PC-9 (cell line): ENCODE measurements around the gene CHMP4B. TPM values are rescaled to one million over a fixed set of nuclear protein-coding genes. Genes with fewer than 3 reads are reported as not detected.

Experiments used
- BruUV-seq: library from RNA; stranded (reverse); fragments of 400-500 nt; replicated peaks from 2 replicates; lab custom pipeline; 2021; lab: Mats Ljungman, UMichigan
- CTCF ChIA-PET: fragments of 300-600 bp; sonication (Branson Sonifier 250); formaldehyde crosslinking; loops from one replicate; lab custom pipeline; 2022; ENCODE audit warnings: antibody characterized with exemption; lab: Charles Lee
- POLR2A ChIA-PET: fragments of 300-600 bp; sonication (Branson Sonifier 250); formaldehyde crosslinking; loops from one replicate; lab custom pipeline; 2022; ENCODE audit warnings: antibody characterized with exemption; ENCODE audit not compliant: unreplicated experiment; lab: Charles Lee
- DNase-seq, 2 experiments: peaks; one replicate each; pipeline versions ENCODE4 v3.0.0 to v3.0.0-alpha.2; 2015 to 2022; ENCODE audit warnings: mixed read lengths in 1 of 2
- H2AFZ ChIP-seq: fragments of 200-600 bp; sonication (generic); 2 replicates; pipeline ENCODE4 v1.8.1; 2017; ENCODE audit warnings: antibody characterized with exemption
- H3F3A ChIP-seq: fragments of 200-600 bp; sonication (generic); 2 replicates; pipeline ENCODE4 v1.8.1; 2017; ENCODE audit warnings: antibody characterized with exemption, mild to moderate bottlenecking, low read depth; ENCODE audit not compliant: insufficient read depth
- H3K27ac ChIP-seq: fragments of 200-600 bp; sonication (generic); 2 replicates; pipeline ENCODE4 v1.6.1; 2016; ENCODE audit warnings: mixed run types
- H3K27me3 ChIP-seq: fragments of 200-600 bp; sonication (generic); 2 replicates; pipeline ENCODE4 v1.6.1; 2016; ENCODE audit warnings: low read depth, mixed run types; ENCODE audit not compliant: insufficient read depth
- H3K36me3 ChIP-seq: fragments of 200-600 bp; sonication (generic); 2 replicates; pipeline ENCODE4 v1.6.1; 2016; ENCODE audit warnings: low read depth, mixed run types
- H3K4me1 ChIP-seq: fragments of 200-600 bp; sonication (generic); replicated peaks from 2 replicates; pipeline ENCODE4 v1.6.1; 2016; ENCODE audit warnings: mixed run types; ENCODE audit not compliant: insufficient read depth
- H3K4me2 ChIP-seq: fragments of 200-600 bp; sonication (generic); 2 replicates; pipeline ENCODE4 v1.6.1; 2017; ENCODE audit warnings: mixed run types
- H3K4me3 ChIP-seq: fragments of 200-600 bp; sonication (generic); 2 replicates; pipeline ENCODE4 v1.6.1; 2016; ENCODE audit warnings: mixed run types
- H3K79me2 ChIP-seq: fragments of 200-600 bp; sonication (generic); 2 replicates; pipeline ENCODE4 v1.6.1; 2017; ENCODE audit warnings: low read depth, mixed run types
- H3K9me2 ChIP-seq: fragments of 200-600 bp; sonication (generic); 2 replicates; pipeline ENCODE4 v1.8.1; 2017; ENCODE audit warnings: mild to moderate bottlenecking; ENCODE audit not compliant: insufficient read depth
- H3K9me3 ChIP-seq: fragments of 200-600 bp; sonication (generic); 2 replicates; pipeline ENCODE4 v1.8.1; 2016; ENCODE audit warnings: low read depth; ENCODE audit not compliant: insufficient read depth
- H4K20me1 ChIP-seq: fragments of 200-600 bp; sonication (generic); 2 replicates; pipeline ENCODE4 v1.8.1; 2017; ENCODE audit not compliant: insufficient read depth
- EZH2 ChIP-seq: fragments of 200-600 bp; sonication (generic); IDR thresholded peaks from 2 replicates; pipeline ENCODE4 v1.8.0; 2017; ENCODE audit warnings: antibody characterized with exemption, low read depth
- intact Hi-C: fragments of 100-400 bp; cut with micrococcal nuclease; formaldehyde crosslinking; loops from one replicate; pipeline ENCODE4 v1.10.0; 2022; ENCODE audit not compliant: unreplicated experiment
- total RNA-seq: library from RNA; stranded (reverse); gene quantifications from 2 replicates; pipeline ENCODE4 v1.2.3, GENCODE V29; 2021
- TF ChIP-seq, protein P1 (sequence below): fragments of 200-600 bp; sonication (generic); conservative IDR thresholded peaks from 2 replicates; pipeline ENCODE4 v1.6.1; 2017; ENCODE audit warnings: mixed run types, antibody characterized with exemption, mild to moderate bottlenecking, moderate library complexity

Gene CHMP4B
- total RNA-seq, 1 experiment from 2014 or later, result 180 TPM

DNA sequence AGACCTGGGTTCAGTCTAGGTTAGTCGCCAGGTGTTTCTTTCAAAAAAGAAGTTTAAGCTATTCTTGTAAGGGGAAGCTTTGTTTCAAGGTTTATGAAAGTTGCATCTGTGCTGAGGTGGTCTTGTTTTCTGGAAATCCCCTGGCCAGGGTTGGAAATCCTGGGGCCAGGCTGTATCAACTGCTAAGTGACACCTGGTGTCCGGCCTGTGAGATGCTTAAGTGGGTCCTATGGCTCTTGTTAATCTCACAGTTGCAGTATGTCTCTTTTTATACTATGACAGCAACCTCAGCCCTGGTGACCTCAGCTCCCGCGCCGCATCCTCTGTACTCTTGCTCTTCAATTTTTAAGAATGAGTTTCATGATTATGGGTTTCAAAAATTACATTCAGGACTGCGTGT is 72.0 kb downstream of the CHMP4B start:
- no peaks in the 10 kb centered on the region for H3K36me3 ChIP-seq

DNA sequence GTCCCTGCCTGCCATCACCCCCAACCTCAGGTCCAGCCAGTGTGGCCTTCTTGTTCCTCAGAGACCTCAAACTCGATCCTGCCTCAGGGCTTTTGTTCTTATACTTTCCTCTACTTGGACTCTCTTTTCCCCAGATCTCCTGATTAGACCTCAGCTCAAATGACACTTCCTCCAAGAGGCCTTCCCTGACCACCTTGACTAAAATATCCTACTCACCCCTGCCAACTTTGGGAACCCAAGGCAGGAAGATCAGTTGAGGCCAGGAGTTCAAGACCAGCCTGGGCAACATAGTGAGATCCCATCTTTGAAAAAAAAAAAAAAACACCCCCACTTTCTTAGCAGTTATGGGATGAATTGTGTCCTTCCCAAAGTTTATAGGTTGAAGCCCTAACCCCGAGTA is 73.5 kb downstream of the CHMP4B start:
- intact Hi-C loops, result no loop called here
- H3K79me2 ChIP-seq, result no peaks in the 10 kb centered on the region

More for the DNA sequence above, 72.0 kb downstream of the CHMP4B start:
- H3K79me2 ChIP-seq, result no peaks in the 10 kb centered on the region
- DNase-seq, result no peak
- no peak overlapping the region for H3K27ac ChIP-seq
- H3K4me1 ChIP-seq, result peaks cover 7% of the 10 kb centered on the region; the same call in 1 of the 2 replicates
- no peaks in the 10 kb centered on the region for H4K20me1 ChIP-seq
- no peak overlapping the region for H3K4me3 ChIP-seq
- POLR2A ChIA-PET, result no interaction called here
- intact Hi-C loops, result no loop called here
- H3K9me2 ChIP-seq, result no peaks in the 10 kb centered on the region
- BruUV-seq, result no TSS peak
- no peak overlapping the region for H2AFZ ChIP-seq
- no peaks in the 10 kb centered on the region for H3K9me3 ChIP-seq
- TF ChIP-seq, protein P1, sequence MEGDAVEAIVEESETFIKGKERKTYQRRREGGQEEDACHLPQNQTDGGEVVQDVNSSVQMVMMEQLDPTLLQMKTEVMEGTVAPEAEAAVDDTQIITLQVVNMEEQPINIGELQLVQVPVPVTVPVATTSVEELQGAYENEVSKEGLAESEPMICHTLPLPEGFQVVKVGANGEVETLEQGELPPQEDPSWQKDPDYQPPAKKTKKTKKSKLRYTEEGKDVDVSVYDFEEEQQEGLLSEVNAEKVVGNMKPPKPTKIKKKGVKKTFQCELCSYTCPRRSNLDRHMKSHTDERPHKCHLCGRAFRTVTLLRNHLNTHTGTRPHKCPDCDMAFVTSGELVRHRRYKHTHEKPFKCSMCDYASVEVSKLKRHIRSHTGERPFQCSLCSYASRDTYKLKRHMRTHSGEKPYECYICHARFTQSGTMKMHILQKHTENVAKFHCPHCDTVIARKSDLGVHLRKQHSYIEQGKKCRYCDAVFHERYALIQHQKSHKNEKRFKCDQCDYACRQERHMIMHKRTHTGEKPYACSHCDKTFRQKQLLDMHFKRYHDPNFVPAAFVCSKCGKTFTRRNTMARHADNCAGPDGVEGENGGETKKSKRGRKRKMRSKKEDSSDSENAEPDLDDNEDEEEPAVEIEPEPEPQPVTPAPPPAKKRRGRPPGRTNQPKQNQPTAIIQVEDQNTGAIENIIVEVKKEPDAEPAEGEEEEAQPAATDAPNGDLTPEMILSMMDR, result no peak
- TF ChIP-seq EZH2, result no peak
- no peaks in the 10 kb centered on the region for H3K27me3 ChIP-seq
- no peaks in the 10 kb centered on the region; the same call in 1 of the 2 replicates for H3F3A ChIP-seq
- CTCF ChIA-PET, result no interaction called here
- no peak overlapping the region for H3K4me2 ChIP-seq

DNA sequence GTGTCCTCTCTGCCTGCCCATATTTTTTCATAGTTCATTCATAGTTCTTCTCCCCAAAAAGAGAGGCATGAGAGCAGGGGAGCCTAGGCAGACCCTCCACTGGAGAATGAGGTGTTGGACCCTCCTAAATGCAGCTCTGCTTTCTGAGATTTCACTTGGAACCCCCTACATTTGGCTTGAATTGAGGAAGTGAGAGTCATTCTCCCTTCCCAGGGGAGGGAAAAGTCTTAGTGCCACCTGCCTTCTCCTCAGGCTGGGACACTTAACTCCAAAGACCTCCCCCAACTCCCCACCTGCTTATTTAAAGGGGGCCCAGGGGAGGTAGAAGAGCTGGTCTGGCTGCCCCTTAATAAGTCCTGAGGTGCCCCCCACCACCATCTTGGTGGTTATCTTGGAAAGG is 78.2 kb downstream of the CHMP4B start:
- no peaks in the 10 kb centered on the region for H3K27me3 ChIP-seq
- no TSS peak for BruUV-seq
- no peaks in the 10 kb centered on the region for H3K79me2 ChIP-seq
- TF ChIP-seq, protein P1, result no peak
- TF ChIP-seq EZH2, result no peak
- no peak overlapping the region for H3K4me2 ChIP-seq
- no peak overlapping the region for H3K4me3 ChIP-seq
- intact Hi-C loops, result no loop called here
- ChIA-PET POLR2A (no interaction called here), CTCF (no interaction called here)
- peaks cover 4% of the 10 kb centered on the region; the same call in 1 of the 2 replicates for H3K4me1 ChIP-seq
- no peaks in the 10 kb centered on the region for H3K9me2 ChIP-seq
- no peaks in the 10 kb centered on the region for H3K36me3 ChIP-seq
- no peak for DNase-seq
- H4K20me1 ChIP-seq, result no peaks in the 10 kb centered on the region
- H2AFZ ChIP-seq, result no peak overlapping the region
- H3F3A ChIP-seq, result no peaks in the 10 kb centered on the region
- H3K9me3 ChIP-seq, result no peaks in the 10 kb centered on the region
- H3K27ac ChIP-seq, result no peak overlapping the region

More for the DNA sequence above, 73.5 kb downstream of the CHMP4B start:
- TF ChIP-seq, protein P1, result no peak
- TF ChIP-seq EZH2, result no peak
- H3K9me3 ChIP-seq, result no peaks in the 10 kb centered on the region
- H3K4me2 ChIP-seq, result no peak overlapping the region
- H3K4me3 ChIP-seq, result no peak overlapping the region
- CTCF ChIA-PET, result no interaction called here
- H3K27me3 ChIP-seq, result no peaks in the 10 kb centered on the region
- H2AFZ ChIP-seq, result no peak overlapping the region
- no peaks in the 10 kb centered on the region for H3K36me3 ChIP-seq
- no TSS peak for BruUV-seq
- no peaks in the 10 kb centered on the region for H3K9me2 ChIP-seq
- DNase-seq, result no peak
- no peaks in the 10 kb centered on the region for H4K20me1 ChIP-seq
- H3F3A ChIP-seq, result no peaks in the 10 kb centered on the region; the same call in 1 of the 2 replicates
- POLR2A ChIA-PET, result no interaction called here
- H3K4me1 ChIP-seq, result peaks cover 7% of the 10 kb centered on the region; the same call in 1 of the 2 replicates
- H3K27ac ChIP-seq, result no peak overlapping the region
